Measurements from ENCODE around the gene TET3. TPM values are rescaled to one million over a fixed set of nuclear protein-coding genes. Genes with fewer than 3 reads are reported as not detected.

TET3 gene
- polyA plus RNA-seq, 1 of the 3 experiments (the other 2 are of a cell fraction): 1.6 TPM

DNA sequence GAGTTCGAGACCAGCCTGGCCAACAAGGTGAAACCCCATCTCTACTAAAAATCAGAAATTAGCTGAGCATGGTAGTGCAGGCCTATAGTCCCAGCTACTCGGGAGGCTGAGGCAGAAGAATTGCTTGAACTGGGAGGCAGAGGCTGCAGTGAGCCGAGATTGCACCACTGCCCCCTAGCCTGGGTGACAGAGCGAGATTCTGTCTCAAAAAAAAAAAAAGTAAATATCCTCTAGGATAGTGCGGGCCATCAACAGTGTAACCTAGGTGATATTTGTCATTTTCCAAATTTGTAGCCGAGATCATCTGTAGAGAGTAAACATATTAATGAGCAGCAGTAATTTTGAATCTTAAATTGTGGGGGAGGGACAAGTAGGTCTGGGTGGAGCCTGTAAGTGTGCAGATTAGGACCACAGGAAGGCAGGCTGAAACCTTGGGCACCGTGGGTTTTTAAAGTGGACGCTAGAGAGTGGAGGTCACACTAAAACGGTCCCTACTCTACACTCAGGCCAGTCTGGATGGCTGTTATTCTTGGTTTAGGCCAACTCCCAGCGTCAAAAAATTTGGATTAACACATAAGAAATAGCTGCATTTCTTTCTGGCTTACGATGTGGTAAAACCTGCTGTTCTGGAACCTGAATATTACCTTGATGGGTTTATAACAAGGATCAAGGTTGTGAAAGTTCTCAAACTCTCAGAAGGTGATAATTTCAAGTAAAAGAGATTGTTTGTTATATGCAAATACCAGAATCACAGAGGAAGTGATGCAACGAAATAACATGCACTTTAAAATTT lies 22.7 kb upstream of the TET3 start:
- H3K4me2 ChIP-seq: no peak overlapping the region
- no peak overlapping the region for H2AFZ ChIP-seq (ENCODE audit: low read depth)
- no peaks in the 10 kb centered on the region for H4K20me1 ChIP-seq (ENCODE audit: insufficient read depth)
- H3K79me2 ChIP-seq (ENCODE audit: insufficient read depth): no peaks in the 10 kb centered on the region
- H3K9me3 ChIP-seq: no peaks in the 10 kb centered on the region
- no peak overlapping the region for H3K9ac ChIP-seq
- ChIA-PET CTCF (interaction anchor here (1.5 kb wide), 1 partner anchor 138 kb away, joined by 3 read pairs; no protein-coding TSS in a partner anchor), POLR2A (no interaction called here)
- H3K4me3 ChIP-seq (ENCODE audit: low read depth in 2 of 2, low read length in 1 of 2): no peak overlapping the region
- no peak for DNase-seq
- TF ChIP-seq EP300 (IDR thresholded peaks at IDR 0.05; ENCODE audit: borderline replicate concordance in 1 of 2, low read depth in 1 of 2, low read length in 1 of 2) (no peak), TCF12 (IDR thresholded peaks at IDR 0.05) (no peak), MXI1 (IDR thresholded peaks at IDR 0.05; ENCODE audit: low read depth, low read length) (no peak), TEAD4 (IDR thresholded peaks at IDR 0.05; ENCODE audit: borderline replicate concordance, insufficient read depth) (no peak), NFIC (IDR thresholded peaks at IDR 0.05; ENCODE audit: borderline replicate concordance) (no peak), GATA2 (CRISPR knock-in tag; IDR thresholded peaks at IDR 0.05) (no peak)
- peaks cover 20% of the 10 kb centered on the region in 2 experiments for H3K36me3 ChIP-seq (replicated peaks in 1 of 2; ENCODE audit: control insufficient read depth in 1 of 2, insufficient read depth in 2 of 2, low read length in 1 of 2)
- peaks cover 9% of the 10 kb centered on the region for H3F3A ChIP-seq (replicated peaks; ENCODE audit: insufficient read depth)
- no peak overlapping the region for H3K27ac ChIP-seq (ENCODE audit: low read depth in 2 of 2, low read length in 1 of 2)
- no peaks in the 10 kb centered on the region for H3K27me3 ChIP-seq (ENCODE audit: insufficient read depth)
- no peaks in the 10 kb centered on the region for H3K4me1 ChIP-seq (ENCODE audit: control insufficient read depth in 1 of 2, insufficient read depth in 2 of 2, low read depth in 1 of 2, low read length in 1 of 2)
- H3K9me2 ChIP-seq: no peaks in the 10 kb centered on the region
- 89% methylated on average over 12 of the region's 12 CpGs for WGBS (ENCODE audit: low lambda C conversion rate)

DNA sequence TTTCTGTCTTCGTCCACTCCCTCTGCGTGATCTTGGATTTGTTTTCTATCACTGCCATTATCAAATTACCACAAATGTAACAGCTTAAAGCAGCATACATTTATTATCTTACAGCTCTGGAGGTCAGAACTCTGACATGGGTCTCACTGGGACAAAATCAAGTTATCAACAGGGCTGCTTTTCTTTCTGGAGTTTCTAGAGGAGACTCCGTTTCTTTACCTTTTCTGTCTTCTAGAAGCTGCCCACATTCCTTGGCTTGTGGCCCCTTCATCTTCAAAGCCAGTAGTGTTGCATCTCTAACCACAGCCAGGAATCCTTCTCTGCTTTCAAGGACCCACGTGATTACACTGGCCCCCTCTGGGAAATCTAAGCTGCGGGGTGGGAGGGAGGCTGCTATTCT lies 21.9 kb upstream of the TET3 start:
- Histone ChIP-seq H3K36me3 (replicated peaks in 1 of 2; ENCODE audit: control insufficient read depth in 1 of 2, insufficient read depth in 2 of 2, low read length in 1 of 2) (peaks cover 20% of the 10 kb centered on the region in 2 experiments), H3K9me2 (no peaks in the 10 kb centered on the region), H4K20me1 (ENCODE audit: insufficient read depth) (no peaks in the 10 kb centered on the region), H3K4me1 (ENCODE audit: control insufficient read depth in 1 of 2, insufficient read depth in 2 of 2, low read depth in 1 of 2, low read length in 1 of 2) (no peaks in the 10 kb centered on the region), H2AFZ (ENCODE audit: low read depth) (no peak overlapping the region), H3K9me3 (no peaks in the 10 kb centered on the region), H3K4me3 (ENCODE audit: low read depth in 2 of 2, low read length in 1 of 2) (no peak overlapping the region), H3K79me2 (ENCODE audit: insufficient read depth) (no peaks in the 10 kb centered on the region), H3F3A (replicated peaks; ENCODE audit: insufficient read depth) (peaks cover 9% of the 10 kb centered on the region), H3K27me3 (ENCODE audit: insufficient read depth) (no peaks in the 10 kb centered on the region), H3K4me2 (no peak overlapping the region), H3K27ac (ENCODE audit: low read depth in 2 of 2, low read length in 1 of 2) (no peak overlapping the region), H3K9ac (no peak overlapping the region)
- WGBS (ENCODE audit: low lambda C conversion rate): 94% methylated on average over 5 of the region's 5 CpGs
- TF ChIP-seq, protein P1, sequence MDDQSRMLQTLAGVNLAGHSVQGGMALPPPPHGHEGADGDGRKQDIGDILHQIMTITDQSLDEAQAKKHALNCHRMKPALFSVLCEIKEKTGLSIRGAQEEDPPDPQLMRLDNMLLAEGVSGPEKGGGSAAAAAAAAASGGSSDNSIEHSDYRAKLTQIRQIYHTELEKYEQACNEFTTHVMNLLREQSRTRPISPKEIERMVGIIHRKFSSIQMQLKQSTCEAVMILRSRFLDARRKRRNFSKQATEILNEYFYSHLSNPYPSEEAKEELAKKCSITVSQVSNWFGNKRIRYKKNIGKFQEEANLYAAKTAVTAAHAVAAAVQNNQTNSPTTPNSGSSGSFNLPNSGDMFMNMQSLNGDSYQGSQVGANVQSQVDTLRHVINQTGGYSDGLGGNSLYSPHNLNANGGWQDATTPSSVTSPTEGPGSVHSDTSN (IDR thresholded peaks at IDR 0.05): no peak
- TF ChIP-seq, protein P2, sequence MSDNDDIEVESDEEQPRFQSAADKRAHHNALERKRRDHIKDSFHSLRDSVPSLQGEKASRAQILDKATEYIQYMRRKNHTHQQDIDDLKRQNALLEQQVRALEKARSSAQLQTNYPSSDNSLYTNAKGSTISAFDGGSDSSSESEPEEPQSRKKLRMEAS (IDR thresholded peaks at IDR 0.05; ENCODE audit: low read depth): no peak
- TF ChIP-seq POLR2AphosphoS5 (IDR thresholded peaks at IDR 0.05; ENCODE audit: low read depth, low read length) (no peak), RFX5 (IDR thresholded peaks at IDR 0.05; ENCODE audit: low read length) (no peak)
- TF ChIP-seq, protein P3, sequence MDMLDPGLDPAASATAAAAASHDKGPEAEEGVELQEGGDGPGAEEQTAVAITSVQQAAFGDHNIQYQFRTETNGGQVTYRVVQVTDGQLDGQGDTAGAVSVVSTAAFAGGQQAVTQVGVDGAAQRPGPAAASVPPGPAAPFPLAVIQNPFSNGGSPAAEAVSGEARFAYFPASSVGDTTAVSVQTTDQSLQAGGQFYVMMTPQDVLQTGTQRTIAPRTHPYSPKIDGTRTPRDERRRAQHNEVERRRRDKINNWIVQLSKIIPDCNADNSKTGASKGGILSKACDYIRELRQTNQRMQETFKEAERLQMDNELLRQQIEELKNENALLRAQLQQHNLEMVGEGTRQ (IDR thresholded peaks at IDR 0.05; ENCODE audit: borderline replicate concordance, low read depth, low read length): no peak
- no peak for DNase-seq
- CTCF ChIA-PET: interaction anchor here (1.5 kb wide), 1 partner anchor 139 kb away, joined by 3 read pairs; no protein-coding TSS in a partner anchor
- POLR2A ChIA-PET: no interaction called here
